ENCODE measurements around the gene CARD19.

Gene CARD19

DNA sequence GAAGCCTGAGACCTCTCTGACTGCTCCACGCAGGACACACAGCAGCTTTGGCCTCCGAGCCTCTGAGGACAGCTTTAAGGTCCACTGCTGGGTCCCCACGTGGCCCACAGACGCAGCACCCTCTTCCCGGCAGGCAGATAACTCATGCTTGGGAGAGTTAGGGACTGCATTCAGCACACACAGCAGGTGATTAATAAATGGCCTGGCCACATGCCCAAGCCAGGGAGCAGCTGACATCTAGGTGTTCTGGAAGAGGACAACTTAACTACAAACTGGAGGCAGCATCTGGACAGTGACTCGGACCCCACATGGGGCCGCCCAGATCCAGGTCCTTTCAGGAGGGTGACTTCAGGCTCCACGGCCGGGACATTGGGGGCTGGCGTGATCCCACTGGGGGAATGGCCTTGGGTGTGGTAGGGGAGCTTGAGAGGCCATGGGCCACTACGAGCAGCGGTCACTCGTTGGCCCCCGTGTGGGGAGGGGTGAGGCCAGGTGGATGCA is 26.8 kb downstream of the CARD19 start:
- no peaks in the 10 kb centered on the region for H3K27me3 ChIP-seq (ENCODE audit: control insufficient read depth, low read length)
- no peaks in the 10 kb centered on the region; the same call in 1 of the 2 replicates for H3K36me3 ChIP-seq (ENCODE audit: control insufficient read depth, low read length)
- H3K27ac ChIP-seq (ENCODE audit: low read depth, low read length) = no peak overlapping the region
- no peaks in the 10 kb centered on the region for H4K20me1 ChIP-seq (ENCODE audit: control insufficient read depth, insufficient read depth, low read depth, low read length)
- no peaks in the 10 kb centered on the region for H3K9me3 ChIP-seq (ENCODE audit: control insufficient read depth, insufficient read depth, low read length)
- H3K9me2 ChIP-seq (replicated peaks; ENCODE audit: control insufficient read depth, low read length) = no peaks in the 10 kb centered on the region
- no peaks in the 10 kb centered on the region for H3K79me2 ChIP-seq (ENCODE audit: control insufficient read depth, low read length)
- H3F3A ChIP-seq (ENCODE audit: control insufficient read depth, insufficient read depth) = peaks cover 10% of the 10 kb centered on the region; the same call in 1 of the 2 replicates
- H3K4me3 ChIP-seq (ENCODE audit: low read length) = no peak overlapping the region
- peaks cover 25% of the 10 kb centered on the region for H3K4me1 ChIP-seq (ENCODE audit: control insufficient read depth, low read length)
- no peak overlapping the region for H3K4me2 ChIP-seq (ENCODE audit: low read length)
- TF ChIP-seq, protein P1, sequence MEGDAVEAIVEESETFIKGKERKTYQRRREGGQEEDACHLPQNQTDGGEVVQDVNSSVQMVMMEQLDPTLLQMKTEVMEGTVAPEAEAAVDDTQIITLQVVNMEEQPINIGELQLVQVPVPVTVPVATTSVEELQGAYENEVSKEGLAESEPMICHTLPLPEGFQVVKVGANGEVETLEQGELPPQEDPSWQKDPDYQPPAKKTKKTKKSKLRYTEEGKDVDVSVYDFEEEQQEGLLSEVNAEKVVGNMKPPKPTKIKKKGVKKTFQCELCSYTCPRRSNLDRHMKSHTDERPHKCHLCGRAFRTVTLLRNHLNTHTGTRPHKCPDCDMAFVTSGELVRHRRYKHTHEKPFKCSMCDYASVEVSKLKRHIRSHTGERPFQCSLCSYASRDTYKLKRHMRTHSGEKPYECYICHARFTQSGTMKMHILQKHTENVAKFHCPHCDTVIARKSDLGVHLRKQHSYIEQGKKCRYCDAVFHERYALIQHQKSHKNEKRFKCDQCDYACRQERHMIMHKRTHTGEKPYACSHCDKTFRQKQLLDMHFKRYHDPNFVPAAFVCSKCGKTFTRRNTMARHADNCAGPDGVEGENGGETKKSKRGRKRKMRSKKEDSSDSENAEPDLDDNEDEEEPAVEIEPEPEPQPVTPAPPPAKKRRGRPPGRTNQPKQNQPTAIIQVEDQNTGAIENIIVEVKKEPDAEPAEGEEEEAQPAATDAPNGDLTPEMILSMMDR (IDR thresholded peaks at IDR 0.05; ENCODE audit: low read depth, low read length, poor library complexity, severe bottlenecking) = no peak
- TF ChIP-seq EZH2phosphoT487 (IDR thresholded peaks at IDR 0.05; ENCODE audit: borderline replicate concordance, low read length) = no peak

DNA sequence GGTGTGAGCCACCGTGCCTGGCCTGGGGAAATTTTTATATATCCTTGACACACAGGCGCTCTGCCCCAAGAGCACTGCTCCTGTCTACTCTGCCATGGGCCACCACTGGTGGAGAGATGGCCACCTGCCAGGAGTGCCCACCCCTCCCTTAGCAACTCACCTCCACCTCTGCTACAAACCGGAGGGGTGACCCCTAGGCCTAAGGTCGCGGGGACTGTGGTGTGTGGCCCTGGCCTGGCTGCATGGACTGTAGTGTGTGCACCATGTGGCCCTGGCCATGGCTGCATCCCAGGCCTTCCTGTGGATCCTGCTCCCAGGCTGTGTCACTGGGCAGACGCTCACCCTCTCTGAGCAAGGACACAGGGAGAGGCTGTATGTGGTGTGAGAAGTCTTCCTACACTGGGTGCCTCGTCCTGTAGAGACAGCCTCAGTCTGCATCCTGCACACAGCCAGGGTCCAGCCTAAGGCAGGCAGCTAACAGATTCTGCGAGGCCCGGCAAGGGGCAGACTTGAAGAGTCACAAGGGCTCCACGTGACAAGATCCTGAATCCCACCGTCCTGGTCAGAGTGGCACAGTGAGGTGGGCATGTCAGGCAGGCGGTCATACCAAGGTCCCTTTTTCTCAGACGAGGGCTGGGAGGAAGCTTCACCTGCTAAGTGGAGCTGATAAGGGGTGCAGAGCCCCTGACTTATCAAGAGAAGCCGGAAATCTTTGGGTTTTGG is 27.7 kb downstream of the CARD19 start:
- H3K4me2 ChIP-seq (ENCODE audit: low read length) = no peak overlapping the region
- TF ChIP-seq EZH2phosphoT487 (IDR thresholded peaks at IDR 0.05; ENCODE audit: borderline replicate concordance, low read length) = no peak
- TF ChIP-seq, protein P1 (IDR thresholded peaks at IDR 0.05; ENCODE audit: low read depth, low read length, poor library complexity, severe bottlenecking) = no peak
- H3K4me3 ChIP-seq (ENCODE audit: low read length) = no peak overlapping the region

DNA sequence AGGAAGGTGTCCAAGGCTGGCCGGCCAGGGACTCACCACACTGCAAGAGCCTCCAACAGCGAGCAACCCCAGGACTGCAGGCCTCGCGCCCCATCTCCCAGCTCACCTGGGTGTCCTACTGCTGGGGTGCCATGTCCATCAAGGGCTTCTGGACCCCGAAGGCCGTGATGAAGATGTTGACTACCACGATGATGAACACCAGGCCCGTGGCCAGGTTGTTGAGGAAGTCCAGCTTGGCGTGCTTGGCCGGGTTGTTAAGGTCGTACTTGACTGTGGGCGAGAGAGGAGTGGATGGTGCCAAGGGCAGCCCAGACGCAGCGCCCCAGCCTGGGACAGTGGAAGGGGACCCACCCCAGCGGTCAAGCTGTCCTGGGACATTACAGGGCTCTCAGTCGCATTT is 28.8 kb downstream of the CARD19 start:
- peaks cover 16% of the 10 kb centered on the region for H3K4me1 ChIP-seq (ENCODE audit: control insufficient read depth, low read length)
- H3K36me3 ChIP-seq (ENCODE audit: control insufficient read depth, low read length) = no peaks in the 10 kb centered on the region; the same call in 1 of the 2 replicates
- H3K79me2 ChIP-seq (ENCODE audit: control insufficient read depth, low read length) = no peaks in the 10 kb centered on the region
- TF ChIP-seq, protein P1 (IDR thresholded peaks at IDR 0.05; ENCODE audit: low read depth, low read length, poor library complexity, severe bottlenecking) = no peak
- TF ChIP-seq EZH2phosphoT487 (IDR thresholded peaks at IDR 0.05; ENCODE audit: borderline replicate concordance, low read length) = no peak
- H4K20me1 ChIP-seq (ENCODE audit: control insufficient read depth, insufficient read depth, low read depth, low read length) = no peaks in the 10 kb centered on the region
- no peak overlapping the region for H3K27ac ChIP-seq (ENCODE audit: low read depth, low read length)
- no peaks in the 10 kb centered on the region for H3K9me3 ChIP-seq (ENCODE audit: control insufficient read depth, insufficient read depth, low read length)
- H3K27me3 ChIP-seq (ENCODE audit: control insufficient read depth, low read length) = no peaks in the 10 kb centered on the region
- no peak overlapping the region for H3K4me2 ChIP-seq (ENCODE audit: low read length)
- H3F3A ChIP-seq (ENCODE audit: control insufficient read depth, insufficient read depth) = peaks cover 4% of the 10 kb centered on the region; the same call in 1 of the 2 replicates
- H3K4me3 ChIP-seq (ENCODE audit: low read length) = no peak overlapping the region
- H3K9me2 ChIP-seq (replicated peaks; ENCODE audit: control insufficient read depth, low read length) = no peaks in the 10 kb centered on the region

More for the DNA sequence above, 27.7 kb downstream of the CARD19 start:
- Histone ChIP-seq H3K79me2 (ENCODE audit: control insufficient read depth, low read length) (no peaks in the 10 kb centered on the region), H3K36me3 (ENCODE audit: control insufficient read depth, low read length) (no peaks in the 10 kb centered on the region; the same call in 1 of the 2 replicates), H4K20me1 (ENCODE audit: control insufficient read depth, insufficient read depth, low read depth, low read length) (no peaks in the 10 kb centered on the region), H3F3A (ENCODE audit: control insufficient read depth, insufficient read depth) (peaks cover 4% of the 10 kb centered on the region; the same call in 1 of the 2 replicates), H3K9me2 (replicated peaks; ENCODE audit: control insufficient read depth, low read length) (no peaks in the 10 kb centered on the region), H3K9me3 (ENCODE audit: control insufficient read depth, insufficient read depth, low read length) (no peaks in the 10 kb centered on the region), H3K4me1 (ENCODE audit: control insufficient read depth, low read length) (peaks cover 25% of the 10 kb centered on the region), H3K27me3 (ENCODE audit: control insufficient read depth, low read length) (no peaks in the 10 kb centered on the region), H3K27ac (ENCODE audit: low read depth, low read length) (no peak overlapping the region)

Data from DOHH2 (cell line).